HG03066 (cell line): Measurements from ENCODE around the gene HOXD4.

Experiments used
- ATAC-seq: cut with Tn5 transposase; IDR thresholded peaks from one replicate; pipeline ENCODE4 v1.9.1; 2021; ENCODE audit warnings: low read depth; ENCODE audit not compliant: unreplicated experiment

Gene HOXD4

DNA sequence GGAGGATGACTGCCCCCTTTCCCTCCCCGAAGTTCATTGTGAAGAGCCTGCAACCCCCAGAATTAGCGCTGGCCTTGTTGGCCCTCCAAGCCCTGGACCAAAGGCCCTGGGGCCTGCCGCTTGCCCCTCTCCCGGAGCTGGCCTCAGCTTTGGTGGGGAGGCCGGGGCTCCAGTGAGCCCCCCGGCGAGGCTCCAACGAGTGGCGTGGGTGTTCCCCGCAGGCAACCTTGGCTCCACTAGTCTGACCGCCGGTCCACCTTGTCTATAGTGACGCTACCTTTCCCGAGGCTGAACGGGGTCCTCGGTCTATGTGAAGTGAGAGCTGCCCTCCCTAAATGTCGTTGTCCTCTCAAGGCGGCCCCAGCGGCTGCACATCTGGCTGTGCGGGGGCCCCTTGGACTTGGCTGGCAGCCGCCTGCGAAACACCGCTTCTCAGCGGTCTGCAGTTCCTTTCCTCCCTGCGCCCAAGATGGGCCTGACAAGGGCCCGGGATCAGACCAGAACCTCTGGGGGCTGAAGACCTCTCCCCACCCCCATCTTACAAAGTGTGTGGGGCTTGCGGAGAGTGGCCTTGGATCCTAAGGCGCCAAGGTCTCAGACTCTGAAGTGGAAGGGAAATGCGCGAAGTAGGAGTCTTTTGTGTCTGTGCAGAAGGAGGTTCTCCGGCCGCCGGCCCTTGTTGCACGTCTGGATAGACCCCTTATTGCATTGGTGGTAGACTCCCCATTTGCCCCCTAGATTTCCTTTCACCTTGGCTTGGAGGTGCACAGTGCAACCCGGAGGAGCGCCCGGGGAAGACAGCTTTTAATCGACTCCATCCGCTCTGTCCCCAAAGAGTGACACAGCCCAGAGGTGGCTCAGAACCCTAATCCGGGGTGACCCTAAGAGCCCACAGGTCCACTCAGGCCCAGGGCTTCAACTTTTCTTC lies 38.7 kb upstream of the HOXD4 start:
- ATAC-seq: no peak

DNA sequence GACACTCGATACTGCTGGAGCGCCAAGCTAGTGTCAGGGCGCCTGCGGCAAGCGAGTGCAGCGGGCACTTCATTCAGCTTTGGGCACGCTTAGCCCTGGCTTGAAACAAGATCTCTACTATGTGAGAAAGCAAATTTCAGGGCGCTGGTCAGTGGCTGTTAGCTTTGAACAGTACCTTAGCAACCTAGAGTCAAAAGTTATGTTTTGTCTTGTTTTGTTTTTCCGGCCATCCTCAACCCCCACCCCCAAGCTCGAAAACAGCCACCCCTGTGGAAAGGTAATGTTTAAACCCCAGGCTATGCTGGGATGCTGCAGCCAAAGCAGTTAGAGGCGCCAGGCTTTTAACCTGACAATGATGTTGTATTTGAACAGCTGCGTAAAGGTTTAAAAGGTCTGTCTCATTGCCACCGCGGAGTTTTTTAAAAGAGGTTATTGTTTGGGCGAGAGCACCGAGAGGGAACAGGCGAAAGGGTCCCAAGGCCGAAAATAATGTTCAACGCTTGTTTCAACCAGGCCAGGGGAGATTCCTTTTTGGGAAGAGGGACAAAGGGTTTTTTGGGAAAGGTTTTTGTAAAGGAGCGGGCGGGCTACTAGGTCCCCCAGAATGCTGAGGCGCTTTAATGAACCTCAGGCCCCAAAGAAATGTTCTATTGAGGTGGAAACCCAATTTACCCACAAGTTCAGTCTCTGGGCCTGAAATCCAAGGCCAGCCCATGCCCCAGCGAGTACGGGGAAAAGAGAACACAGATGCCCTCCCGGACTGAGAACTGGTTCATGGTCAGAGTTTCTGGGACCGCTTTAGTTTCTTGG lies 37.0 kb upstream of the HOXD4 start:
- ATAC-seq: no peak

DNA sequence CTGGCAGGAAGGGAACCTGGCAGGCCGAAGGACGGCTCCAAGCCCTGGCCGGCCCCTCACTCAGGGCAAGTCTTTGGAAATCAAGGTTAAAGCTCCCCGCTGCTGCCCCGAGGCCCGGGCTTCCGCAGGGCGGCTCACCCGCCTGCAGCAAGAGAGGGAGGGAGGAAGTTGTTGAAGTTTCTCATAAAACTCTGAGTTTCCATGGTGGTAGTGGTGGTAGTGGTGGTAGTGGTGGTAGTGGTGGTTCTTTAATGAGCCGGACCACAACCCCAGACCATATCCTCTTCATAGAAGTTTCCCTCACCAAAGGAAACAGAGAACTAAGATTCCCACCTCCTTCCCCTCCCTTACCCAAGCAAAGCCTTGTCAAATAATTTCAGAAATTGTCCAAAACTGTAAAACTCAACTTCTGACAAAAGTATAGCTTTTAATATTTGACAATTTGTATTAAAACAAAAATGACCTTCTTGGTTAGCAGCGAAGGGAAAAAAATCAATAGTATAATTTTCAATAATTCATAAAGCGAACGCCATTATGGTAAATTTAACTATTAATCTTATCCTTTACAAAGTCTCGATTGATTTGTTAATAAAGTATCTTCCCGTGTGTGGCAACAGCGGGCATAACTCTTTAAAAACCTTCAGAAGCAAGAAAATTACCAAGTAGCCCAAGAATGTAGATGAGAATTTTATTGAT lies 36.3 kb upstream of the HOXD4 start:
- ATAC-seq: no peak

DNA sequence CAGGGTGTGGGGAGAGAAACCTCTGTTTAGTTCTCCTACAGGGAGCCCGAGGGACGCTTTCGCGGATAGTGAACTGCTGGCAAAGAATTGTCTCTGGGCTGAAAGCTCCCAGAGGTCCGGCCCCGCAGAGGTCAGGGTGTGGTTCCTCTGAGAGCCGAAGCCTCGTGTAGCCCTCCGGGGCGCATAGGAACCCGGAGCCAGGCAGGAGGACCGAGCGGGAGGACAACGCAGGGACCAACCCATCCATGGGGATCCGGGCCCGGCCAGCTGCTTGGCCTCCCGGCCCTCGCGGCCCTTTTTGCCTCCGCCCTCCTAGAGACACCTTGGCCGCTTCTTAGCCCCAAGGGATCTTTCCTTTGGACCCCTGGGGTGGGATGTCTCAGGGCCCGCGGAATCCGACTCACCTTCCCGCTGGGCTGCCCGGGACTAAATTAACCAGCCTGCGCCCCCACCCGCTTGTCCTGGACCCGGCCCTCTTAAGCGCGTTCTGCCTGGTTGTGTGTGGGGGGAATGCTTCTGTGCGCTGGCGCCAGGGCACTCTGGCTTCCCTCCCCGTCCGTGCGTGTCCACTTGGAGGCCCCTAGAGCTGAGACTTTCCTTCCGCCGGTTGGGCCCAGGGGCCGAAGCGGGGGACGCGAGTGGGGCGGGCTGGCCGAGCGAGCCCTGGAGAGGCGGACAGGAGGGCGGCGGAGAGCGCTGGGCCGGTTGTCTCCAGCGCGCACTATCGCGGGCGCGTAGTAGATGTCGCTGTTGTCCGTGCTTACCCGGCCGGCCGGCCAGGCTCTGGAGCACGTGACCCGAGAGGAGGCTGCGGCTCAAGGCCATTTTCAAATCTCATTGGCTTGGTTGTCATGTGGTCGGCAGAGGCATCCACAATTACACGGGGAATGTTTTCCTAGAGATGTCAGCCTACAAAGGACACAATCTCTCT lies 35.2 kb upstream of the HOXD4 start, which contains the start of gene HOXD10:
HOXD10 (plus strand) TSS at position 896 of the 931 bp plus-strand sequence. CDS start 56 bp downstream, outside the sequence.
- ATAC-seq: no peak

DNA sequence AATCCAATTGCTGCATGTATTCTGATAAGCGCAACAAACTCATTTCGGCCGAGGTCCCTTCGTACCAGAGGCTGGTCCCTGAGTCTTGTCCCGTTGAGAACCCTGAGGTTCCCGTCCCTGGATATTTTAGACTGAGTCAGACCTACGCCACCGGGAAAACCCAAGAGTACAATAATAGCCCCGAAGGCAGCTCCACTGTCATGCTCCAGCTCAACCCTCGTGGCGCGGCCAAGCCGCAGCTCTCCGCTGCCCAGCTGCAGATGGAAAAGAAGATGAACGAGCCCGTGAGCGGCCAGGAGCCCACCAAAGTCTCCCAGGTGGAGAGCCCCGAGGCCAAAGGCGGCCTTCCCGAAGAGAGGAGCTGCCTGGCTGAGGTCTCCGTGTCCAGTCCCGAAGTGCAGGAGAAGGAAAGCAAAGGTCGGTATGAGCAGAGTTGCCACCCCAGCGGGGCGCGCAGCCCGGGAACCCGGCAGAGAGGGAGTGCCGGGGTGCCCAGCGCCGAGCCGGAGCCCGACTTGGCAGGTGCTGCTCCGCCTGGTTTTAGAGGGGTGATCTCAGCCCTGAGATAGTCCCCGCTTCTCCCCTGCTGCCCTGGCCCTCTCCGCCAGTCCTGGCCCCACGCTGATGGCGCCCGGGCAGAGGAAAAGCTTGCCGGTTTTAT lies 34.1 kb upstream of the HOXD4 start:
- ATAC-seq: no peak

DNA sequence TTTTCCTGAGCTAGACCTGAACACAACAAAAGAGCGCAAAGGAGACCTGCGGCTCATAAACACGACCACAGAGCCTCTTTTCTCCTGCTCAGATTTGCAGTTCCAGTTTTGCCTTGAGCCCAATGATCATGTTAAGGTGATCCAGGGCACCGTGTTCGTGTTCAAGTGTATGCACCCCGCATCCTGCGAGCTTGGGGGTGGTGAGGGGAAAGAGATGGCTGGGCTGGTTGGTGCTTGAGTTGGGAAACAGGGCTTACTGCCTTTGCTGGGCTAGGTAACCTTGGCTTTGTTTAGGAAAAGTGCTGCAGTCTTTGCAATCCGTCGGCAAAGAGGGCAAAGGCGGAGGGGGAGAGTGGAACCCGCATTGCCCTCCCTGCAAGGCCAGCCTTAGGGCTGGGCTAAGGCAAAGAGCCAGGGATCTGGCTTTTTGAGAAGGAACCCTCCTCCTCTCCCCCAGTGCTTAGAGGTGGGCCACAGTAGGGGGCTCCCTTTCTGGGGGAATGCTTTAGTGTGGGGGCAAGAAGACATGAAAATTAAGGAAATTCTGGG lies 33.5 kb upstream of the HOXD4 start:
- ATAC-seq: no peak

DNA sequence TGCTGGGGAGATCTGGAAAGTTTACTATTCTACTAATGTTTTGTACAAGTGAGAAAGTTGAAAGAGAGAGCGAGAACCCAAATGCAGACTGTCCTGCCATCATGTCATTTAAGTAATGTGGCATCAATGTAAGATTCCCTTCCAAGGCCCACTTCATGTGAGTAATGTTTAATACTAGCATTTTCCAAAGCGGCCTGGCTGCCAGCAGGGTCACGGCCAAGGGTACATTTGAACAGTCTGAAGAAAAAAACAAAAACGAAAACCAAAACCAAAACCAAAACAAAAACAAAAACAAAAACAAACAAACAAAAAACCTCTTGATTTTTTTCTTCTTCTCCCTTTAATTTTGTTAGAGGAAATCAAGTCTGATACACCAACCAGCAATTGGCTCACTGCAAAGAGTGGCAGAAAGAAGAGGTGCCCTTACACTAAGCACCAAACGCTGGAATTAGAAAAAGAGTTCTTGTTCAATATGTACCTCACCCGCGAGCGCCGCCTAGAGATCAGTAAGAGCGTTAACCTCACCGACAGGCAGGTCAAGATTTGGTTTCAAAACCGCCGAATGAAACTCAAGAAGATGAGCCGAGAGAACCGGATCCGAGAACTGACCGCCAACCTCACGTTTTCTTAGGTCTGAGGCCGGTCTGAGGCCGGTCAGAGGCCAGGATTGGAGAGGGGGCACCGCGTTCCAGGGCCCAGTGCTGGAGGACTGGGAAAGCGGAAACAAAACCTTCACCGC lies 32.6 kb upstream of the HOXD4 start:
- no peak for ATAC-seq

DNA sequence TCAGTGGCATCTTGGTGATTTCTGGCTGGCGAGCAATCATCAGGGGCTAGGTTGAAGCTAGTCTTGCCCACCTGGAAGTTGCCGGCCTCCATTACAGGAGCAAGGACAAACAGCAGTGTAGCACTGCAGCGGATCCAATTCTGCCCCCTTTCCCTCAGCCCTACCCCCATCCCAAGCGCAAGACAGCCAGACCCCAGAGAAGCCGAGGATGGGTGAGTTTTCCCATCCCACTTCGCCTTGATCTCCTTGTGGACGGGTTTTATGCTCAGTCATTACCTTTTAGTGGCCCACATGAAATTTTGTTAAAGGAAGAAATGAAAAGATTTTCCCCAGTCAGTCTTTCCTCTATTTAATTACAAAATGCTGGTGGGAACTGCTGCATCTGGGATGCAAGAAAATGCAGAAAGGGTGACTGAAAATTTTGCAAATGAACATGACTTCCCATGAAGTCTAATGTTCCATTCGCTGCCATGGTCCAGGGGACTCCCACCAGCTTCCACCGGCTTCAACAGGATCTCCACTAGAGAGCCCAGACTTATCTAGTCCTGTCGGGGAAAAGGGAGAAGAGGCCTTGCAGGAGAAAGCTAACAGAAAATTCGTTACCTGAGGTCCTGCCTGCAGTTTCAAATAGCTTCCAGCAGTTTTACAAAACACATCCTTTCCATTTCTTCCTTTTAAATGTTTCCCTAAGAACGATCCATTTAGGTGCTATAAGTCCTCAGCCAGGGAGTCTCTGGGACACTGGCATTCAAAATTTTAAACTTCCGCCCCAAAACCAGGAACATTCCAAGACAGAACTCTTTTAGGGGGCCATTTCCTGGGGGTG lies 30.8 kb upstream of the HOXD4 start:
- no peak for ATAC-seq

DNA sequence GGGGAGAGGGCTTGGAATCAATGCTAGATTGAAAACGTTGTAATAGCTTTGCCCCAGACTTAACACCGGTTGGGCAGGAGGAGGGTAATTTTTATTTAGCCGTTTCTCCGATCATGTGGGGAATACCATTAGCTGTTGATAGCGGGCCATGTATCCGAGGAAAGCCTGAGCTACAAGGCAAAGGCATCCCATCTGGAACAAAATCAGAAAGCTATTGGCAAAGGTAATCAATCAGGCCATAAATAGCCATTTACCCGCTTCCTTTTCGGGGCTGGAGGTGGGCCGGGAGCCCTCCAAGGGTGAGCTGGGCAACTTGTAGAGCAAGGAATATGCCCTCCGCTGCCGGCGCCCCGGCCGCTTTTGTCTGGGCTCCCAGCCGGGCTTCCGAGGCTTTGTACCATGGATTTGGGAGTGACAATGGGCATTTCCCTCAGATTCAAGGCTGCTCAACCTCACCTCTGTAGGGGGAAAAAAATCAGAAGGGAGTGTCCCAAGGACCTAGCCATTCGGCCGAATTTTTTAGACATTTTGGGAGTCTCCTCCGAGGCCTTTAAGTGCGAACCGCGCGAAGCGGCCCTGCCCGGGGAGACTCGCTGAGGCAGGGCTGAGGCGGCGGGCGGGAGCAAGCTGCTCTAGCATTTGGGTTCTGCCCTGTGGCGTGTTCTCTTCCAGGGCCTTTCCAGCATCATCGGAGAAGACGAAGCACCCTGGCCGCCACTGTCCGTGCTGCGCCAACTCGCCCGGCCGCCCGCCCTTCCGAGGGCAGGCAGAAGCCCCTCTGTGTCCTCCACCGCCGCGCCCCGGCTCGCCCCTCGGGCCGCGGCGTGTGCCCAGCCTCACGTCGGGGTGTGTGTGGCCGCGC lies 29.9 kb upstream of the HOXD4 start:
- no peak for ATAC-seq

DNA sequence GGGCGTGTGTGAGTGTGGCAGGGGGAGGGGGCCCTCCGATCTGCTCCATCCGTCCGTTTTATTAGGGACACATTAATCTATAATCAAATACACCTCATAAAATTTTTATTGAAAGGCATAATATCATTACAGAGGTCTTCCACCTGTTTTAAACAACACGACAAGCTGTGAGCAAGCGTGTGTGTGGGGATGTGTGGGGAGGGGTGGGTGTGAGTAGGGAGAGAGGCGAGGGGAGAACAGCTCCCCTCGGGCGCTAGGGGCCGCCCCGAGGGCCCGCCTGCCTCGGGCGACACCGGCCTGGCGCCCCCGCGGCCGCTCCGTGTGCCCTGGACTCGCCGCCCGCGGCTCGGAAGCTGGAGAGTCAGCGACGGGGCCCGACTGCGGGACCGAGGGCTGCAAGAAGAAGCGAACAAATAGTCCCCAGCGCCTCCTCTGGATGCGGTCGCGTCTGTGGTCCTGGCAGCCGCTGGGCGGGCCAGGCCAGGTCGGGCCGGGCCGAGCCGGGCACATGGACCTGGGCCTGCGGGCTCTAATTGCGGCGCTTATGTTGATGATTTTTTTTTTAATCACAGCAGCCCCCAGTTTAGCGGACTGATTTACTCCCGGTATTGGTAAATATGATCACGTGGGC lies 29.2 kb upstream of the HOXD4 start:
- ATAC-seq: no peak

DNA sequence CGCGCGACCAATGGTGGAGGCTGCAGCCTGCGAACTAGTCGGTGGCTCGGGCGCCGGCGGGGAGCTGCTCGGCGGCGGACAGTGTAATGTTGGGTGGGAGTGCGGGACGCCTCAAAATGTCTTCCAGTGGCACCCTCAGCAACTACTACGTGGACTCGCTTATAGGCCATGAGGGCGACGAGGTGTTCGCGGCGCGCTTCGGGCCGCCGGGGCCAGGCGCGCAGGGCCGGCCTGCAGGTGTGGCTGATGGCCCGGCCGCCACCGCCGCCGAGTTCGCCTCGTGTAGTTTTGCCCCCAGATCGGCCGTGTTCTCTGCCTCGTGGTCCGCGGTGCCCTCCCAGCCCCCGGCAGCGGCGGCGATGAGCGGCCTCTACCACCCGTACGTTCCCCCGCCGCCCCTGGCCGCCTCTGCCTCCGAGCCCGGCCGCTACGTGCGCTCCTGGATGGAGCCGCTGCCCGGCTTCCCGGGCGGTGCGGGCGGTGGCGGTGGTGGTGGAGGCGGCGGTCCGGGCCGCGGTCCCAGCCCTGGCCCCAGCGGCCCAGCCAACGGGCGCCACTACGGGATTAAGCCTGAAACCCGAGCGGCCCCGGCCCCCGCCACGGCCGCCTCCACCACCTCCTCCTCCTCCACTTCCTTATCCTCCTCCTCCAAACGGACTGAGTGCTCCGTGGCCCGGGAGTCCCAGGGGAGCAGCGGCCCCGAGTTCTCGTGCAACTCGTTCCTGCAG lies 28.5 kb upstream of the HOXD4 start, which contains the start of gene HOXD9:
HOXD9 (plus strand) TSS at position 37 of the 728 bp plus-strand sequence; CDS start at position 87, 50 bp downstream.
- no peak for ATAC-seq

DNA sequence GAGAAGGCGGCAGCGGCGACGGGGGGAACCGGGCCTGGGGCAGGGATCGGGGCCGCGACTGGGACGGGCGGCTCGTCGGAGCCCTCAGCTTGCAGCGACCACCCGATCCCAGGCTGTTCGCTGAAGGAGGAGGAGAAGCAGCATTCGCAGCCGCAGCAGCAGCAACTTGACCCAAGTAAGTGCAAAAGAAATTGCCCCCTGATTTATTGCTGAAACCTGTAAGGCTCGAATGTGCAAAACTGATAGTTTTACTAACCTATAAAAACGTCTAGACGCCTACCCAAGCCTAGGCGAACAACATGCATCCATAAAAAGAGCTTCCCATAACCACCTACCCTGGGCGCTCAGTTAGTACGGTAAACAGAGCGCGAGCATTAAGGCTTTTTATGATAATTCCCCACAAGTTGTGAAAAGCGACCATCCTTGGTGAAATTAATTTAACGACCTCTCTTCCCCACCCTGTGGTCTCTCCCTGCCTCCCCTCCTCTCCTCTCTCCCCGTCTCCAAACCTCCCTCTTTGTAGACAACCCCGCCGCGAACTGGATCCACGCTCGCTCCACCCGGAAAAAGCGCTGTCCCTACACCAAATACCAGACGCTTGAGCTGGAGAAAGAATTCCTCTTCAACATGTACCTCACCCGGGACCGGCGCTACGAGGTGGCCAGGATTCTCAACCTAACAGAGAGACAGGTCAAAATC lies 27.8 kb upstream of the HOXD4 start:
- no peak for ATAC-seq

DNA sequence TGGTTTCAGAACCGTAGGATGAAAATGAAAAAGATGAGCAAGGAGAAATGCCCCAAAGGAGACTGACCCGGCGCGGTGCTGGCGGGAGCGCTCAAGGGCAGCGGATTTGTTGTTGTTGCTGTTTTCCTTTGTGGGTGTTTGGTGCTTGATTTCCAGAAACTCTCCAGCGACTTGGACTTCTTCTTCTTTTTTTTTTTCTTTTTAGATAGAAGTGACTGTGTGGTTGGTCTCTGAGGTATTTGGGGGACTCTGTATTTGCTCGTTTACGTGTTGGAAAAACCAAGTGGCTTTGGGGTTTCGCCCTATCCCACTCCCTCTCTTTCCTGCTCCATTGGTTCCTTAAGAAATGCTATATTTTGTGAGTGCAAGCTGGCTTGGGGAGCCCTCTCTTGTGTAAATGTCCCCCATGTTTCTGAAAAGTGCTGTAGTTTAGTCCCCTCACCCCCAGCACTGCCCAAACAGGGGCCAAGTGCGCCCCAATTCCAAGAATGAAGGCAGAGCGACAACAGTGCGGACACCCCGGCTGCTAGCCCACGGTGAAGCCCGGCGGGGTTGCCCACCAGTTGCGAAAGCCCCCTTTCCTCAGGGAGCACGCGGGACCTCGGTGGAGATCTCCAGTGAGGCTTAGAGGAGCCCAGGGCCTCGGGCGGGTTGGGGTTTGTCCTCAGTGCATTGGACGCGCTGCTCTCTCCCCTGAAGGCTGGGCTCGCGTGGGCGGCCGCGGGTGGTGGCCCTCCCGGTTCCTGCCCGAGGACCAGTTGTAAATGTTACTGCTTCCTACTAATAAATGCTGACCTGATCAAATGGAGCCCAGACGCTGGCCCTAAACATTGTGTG lies 27.0 kb upstream of the HOXD4 start:
- ATAC-seq: no peak
